Hepatocyte (in vitro differentiated cells): ENCODE data around the gene NDRG2.

Experiments used
- CTCF ChIP-seq: fragments of 200-600 bp; sonication (generic); IDR thresholded peaks from 2 replicates; pipeline ENCODE4 v1.5.1; 2016; ENCODE audit warnings: antibody characterized with exemption, mild to moderate bottlenecking; ENCODE audit not compliant: poor library complexity
- EZH2 ChIP-seq: fragments of 200-600 bp; sonication (generic); IDR thresholded peaks from 2 replicates; pipeline ENCODE4 v1.6.1; 2016; ENCODE audit warnings: antibody characterized with exemption, mild to moderate bottlenecking, borderline replicate concordance
- EZH2phosphoT487 ChIP-seq: fragments of 200-600 bp; sonication (generic); IDR thresholded peaks from one replicate; pipeline ENCODE4 v1.6.1; 2018; ENCODE audit warnings: antibody characterized with exemption, mild to moderate bottlenecking, low read depth, moderate library complexity; ENCODE audit not compliant: unreplicated experiment, severe bottlenecking

- TF ChIP-seq EZH2phosphoT487: no peak
- no peak for TF ChIP-seq EZH2
- no peak for TF ChIP-seq CTCF
Observed at GRCh38 chr14:20998139-20998538, 26.7 kb downstream of the NDRG2 start.
